Measurements from ENCODE around the gene LRP1B.
"Not testable (repeated sequence)": the region's sequence is repeated elsewhere in the genome, so short reads cannot be mapped to it uniquely, and the experiment has no call there.

Gene LRP1B

GRCh38 chr2:141301551-141301950, 829.3 kb downstream of the LRP1B start:
- DNase-seq (ENCODE audit: low read depth), result no peak

- DNase-seq (ENCODE audit: low read depth), result no peak
Observed at GRCh38 chr2:141280037-141280436, 850.8 kb downstream of the LRP1B start.

- no peak for DNase-seq (ENCODE audit: low read depth)
Observed at GRCh38 chr2:141271346-141271745, 859.5 kb downstream of the LRP1B start.

- DNase-seq (ENCODE audit: low read depth), result no peak
Observed at GRCh38 chr2:141264848-141265247, 866.0 kb downstream of the LRP1B start.

- DNase-seq (ENCODE audit: low read depth), result no peak
Observed at GRCh38 chr2:141260911-141261310, 869.9 kb downstream of the LRP1B start.

- no peak for DNase-seq (ENCODE audit: low read depth)
Observed at GRCh38 chr2:141259683-141260082, 871.1 kb downstream of the LRP1B start.

- DNase-seq (ENCODE audit: low read depth), result no peak
Observed at GRCh38 chr2:141242008-141242407, 888.8 kb downstream of the LRP1B start.

GRCh38 chr2:141226560-141226959, 904.3 kb downstream of the LRP1B start:
- DNase-seq (ENCODE audit: low read depth), result no peak

- no peak for DNase-seq (ENCODE audit: low read depth)
Observed at GRCh38 chr2:141207036-141207385, 923.8 kb downstream of the LRP1B start.

- DNase-seq (ENCODE audit: low read depth), result no peak
Observed at GRCh38 chr2:141201016-141201565, 929.7 kb downstream of the LRP1B start.

GRCh38 chr2:141200191-141200590, 930.6 kb downstream of the LRP1B start:
- DNase-seq (ENCODE audit: low read depth), result peak; percentile 0

GRCh38 chr2:141199711-141200110, 931.1 kb downstream of the LRP1B start:
- no peak for DNase-seq (ENCODE audit: low read depth)

GRCh38 chr2:141195087-141195486, 935.7 kb downstream of the LRP1B start:
- DNase-seq (ENCODE audit: low read depth), result no peak

- DNase-seq (ENCODE audit: low read depth), result no peak
Observed at GRCh38 chr2:141187075-141187439, 943.8 kb downstream of the LRP1B start.

GRCh38 chr2:141186413-141187074, 944.3 kb downstream of the LRP1B start:
- no peak for DNase-seq (ENCODE audit: low read depth)

GRCh38 chr2:141182246-141182645, 948.6 kb downstream of the LRP1B start:
- DNase-seq (ENCODE audit: low read depth), result no peak

- DNase-seq (ENCODE audit: low read depth), result not testable (repeated sequence)
Observed at GRCh38 chr2:141169117-141169516, 961.7 kb downstream of the LRP1B start.

GRCh38 chr2:141162314-141162713, 968.5 kb downstream of the LRP1B start:
- peak; percentile 10 for DNase-seq (ENCODE audit: low read depth)

- DNase-seq (ENCODE audit: low read depth), result no peak
Observed at GRCh38 chr2:141151611-141152286, 979.1 kb downstream of the LRP1B start.

GRCh38 chr2:141142025-141142424, 988.8 kb downstream of the LRP1B start:
- DNase-seq (ENCODE audit: low read depth), result no peak

GRCh38 chr2:141137122-141137693, 993.6 kb downstream of the LRP1B start:
- DNase-seq (ENCODE audit: low read depth), result no peak

GRCh38 chr2:141133883-141134282, 996.9 kb downstream of the LRP1B start:
- DNase-seq (ENCODE audit: low read depth), result no peak

- no peak for DNase-seq (ENCODE audit: low read depth)
Observed at GRCh38 chr2:141125432-141125831, 1005.4 kb downstream of the LRP1B start.

Measured in EH (cell line).